GM12878 (cell line): Measurements from ENCODE around the gene MR1. TPM values are rescaled to one million over a fixed set of nuclear protein-coding genes. Genes with fewer than 3 reads are reported as not detected.
A peak's percentile ranks its signal among the peaks of the same experiment; 100 is the strongest.

Source experiments
- ATAC-seq: fragments of 200-7000 bp; cut with Tn5 transposase; 3 replicates; pipeline ENCODE4 v1.9.1; 2020; ENCODE audit warnings: mild to moderate bottlenecking, moderate library complexity
- BruUV-seq: library from RNA; stranded (reverse); fragments of 400-500 nt; replicated peaks from 2 replicates; lab custom pipeline; 2021; lab: Mats Ljungman, UMichigan
- CTCF ChIA-PET: fragments of 300-600 bp; sonication (Branson Sonifier 250); formaldehyde crosslinking; extraction: SDS; loops from one replicate; lab custom pipeline; 2021; ENCODE audit warnings: inconsistent platforms; lab: Yijun Ruan, JAX
- POLR2A ChIA-PET: fragments of 350-600 bp; formaldehyde crosslinking; extraction: SDS; loops from one replicate; lab custom pipeline; 2021; ENCODE audit warnings: inconsistent platforms; lab: Charles Lee
- RAD21 ChIA-PET: fragments of 300-600 bp; sonication (Branson Sonifier 250); formaldehyde crosslinking; loops from one replicate; lab custom pipeline; 2023; ENCODE audit warnings: antibody characterized with exemption; ENCODE audit not compliant: unreplicated experiment; lab: Charles Lee
- SMC1A ChIA-PET: fragments of 300-600 bp; sonication (Branson Sonifier 250); formaldehyde crosslinking; loops from one replicate; lab custom pipeline; 2023; ENCODE audit not compliant: unreplicated experiment, uncharacterized antibody; lab: Charles Lee
- DNase-seq: peaks from one replicate; pipeline ENCODE4 v3.0.0-alpha.2; 2011; ENCODE audit warnings: low read depth, low spot score
- FAIRE-seq: peaks from 3 replicates; lab custom pipeline; 2011; peaks lifted over from hg19 to GRCh38; lab: Jason Lieb, UNC
- H2AFZ ChIP-seq: 2 replicates; pipeline ENCODE4 v1.6.0; 2011; ENCODE audit warnings: low read depth, low read length, control low read depth; ENCODE audit not compliant: control insufficient read depth
- H3K27ac ChIP-seq: 2 replicates; pipeline ENCODE4 v1.5.1; 2011; ENCODE audit warnings: control low read depth; ENCODE audit not compliant: control insufficient read depth, insufficient read depth
- H3K27me3 ChIP-seq, 2 experiments: replicated peaks in 1 of 2; 2 replicates each; pipeline versions ENCODE4 v1.6.0 to v1.6.1; 2011; ENCODE audit warnings: low read length in 1 of 2; ENCODE audit not compliant: control insufficient read depth in 2 of 2, insufficient read depth in 2 of 2
- H3K36me3 ChIP-seq, 2 experiments: 2 replicates each; pipeline ENCODE4 v1.5.1; 2011; ENCODE audit warnings: low read length in 1 of 2; ENCODE audit not compliant: control insufficient read depth in 2 of 2, insufficient read depth in 2 of 2
- H3K4me1 ChIP-seq: 2 replicates; pipeline ENCODE4 v1.6.1; 2011; ENCODE audit warnings: mild to moderate bottlenecking, low read length, moderate library complexity, mixed read lengths; ENCODE audit not compliant: control insufficient read depth, insufficient read depth
- H3K4me2 ChIP-seq: 2 replicates; pipeline ENCODE4 v1.6.0; 2011; ENCODE audit warnings: control low read depth; ENCODE audit not compliant: control insufficient read depth, insufficient read depth
- H3K4me3 ChIP-seq: fragments of 200-600 bp; sonication (generic); 2 replicates; pipeline ENCODE4 v1.5.1; 2016
- H3K79me2 ChIP-seq: 2 replicates; pipeline ENCODE4 v1.6.0; 2011; ENCODE audit warnings: low read length; ENCODE audit not compliant: control insufficient read depth, insufficient read depth
- H3K9ac ChIP-seq: 2 replicates; pipeline ENCODE4 v1.8.0; 2011; ENCODE audit warnings: low read length, control low read depth, mixed read lengths; ENCODE audit not compliant: control insufficient read depth, insufficient read depth
- H3K9me3 ChIP-seq: replicated peaks from 3 replicates; pipeline ENCODE4 v1.5.1; 2011; ENCODE audit warnings: mild to moderate bottlenecking, low read length; ENCODE audit not compliant: control insufficient read depth, insufficient read depth
- H4K20me1 ChIP-seq: 2 replicates; pipeline ENCODE4 v1.6.0; 2011; ENCODE audit not compliant: control insufficient read depth, insufficient read depth
- ATF7 ChIP-seq: fragments of 450-650 bp; IDR thresholded peaks from 2 replicates; pipeline ENCODE4 v1.6.1; 2016; ENCODE audit warnings: low read depth, mild to moderate bottlenecking
- BHLHE40 ChIP-seq, 2 experiments: fragments of 450-650 bp in 1 of 2; IDR thresholded peaks; 2 replicates each; pipeline ENCODE4 v1.6.1; 2011 to 2017; ENCODE audit warnings: low read depth in 2 of 2, borderline replicate concordance in 1 of 2, improper control_type of control experiment in 1 of 2, low read length in 1 of 2, mild to moderate bottlenecking in 1 of 2
- EZH2 ChIP-seq: IDR thresholded peaks from 2 replicates; pipeline ENCODE4 v1.6.1; 2012; ENCODE audit warnings: low read depth, mild to moderate bottlenecking, control low read depth, inconsistent platforms, low read length, borderline replicate concordance; ENCODE audit not compliant: control insufficient read depth
- GATAD2B ChIP-seq: fragments of 450-650 bp; conservative IDR thresholded peaks from 2 replicates; pipeline ENCODE4 v1.6.1; 2017; ENCODE audit warnings: low read depth, mild to moderate bottlenecking, moderate library complexity
- IKZF1 ChIP-seq: fragments of 450-650 bp; conservative IDR thresholded peaks from 2 replicates; pipeline ENCODE4 v1.6.1; 2017; ENCODE audit warnings: antibody characterized with exemption, mild to moderate bottlenecking
- MTA2 ChIP-seq: fragments of 450-650 bp; IDR thresholded peaks from 2 replicates; pipeline ENCODE4 v1.6.1; 2016; ENCODE audit warnings: low read depth, mild to moderate bottlenecking, moderate library complexity
- NKRF ChIP-seq: fragments of 450-650 bp; conservative IDR thresholded peaks from 2 replicates; pipeline ENCODE4 v1.6.1; 2017; ENCODE audit warnings: mild to moderate bottlenecking, moderate library complexity
- POLR2AphosphoS5 ChIP-seq: IDR thresholded peaks from 2 replicates; pipeline ENCODE4 v1.6.1; 2011; ENCODE audit warnings: mild to moderate bottlenecking, low read length, inconsistent platforms
- RUNX3 ChIP-seq: IDR thresholded peaks from 2 replicates; pipeline ENCODE4 v1.6.1; 2012; ENCODE audit warnings: low read length, inconsistent platforms
- USF2 ChIP-seq: IDR thresholded peaks from 2 replicates; pipeline ENCODE4 v1.6.1; 2011; ENCODE audit warnings: low read depth, low read length, improper control_type of control experiment, borderline replicate concordance
- ZBTB40 ChIP-seq: fragments of 450-650 bp; IDR thresholded peaks from 2 replicates; pipeline ENCODE4 v1.6.1; 2016; ENCODE audit warnings: mild to moderate bottlenecking, moderate library complexity, borderline replicate concordance
- ZNF384 ChIP-seq: IDR thresholded peaks from 2 replicates; pipeline ENCODE4 v1.6.1; 2012; ENCODE audit warnings: low read depth, mild to moderate bottlenecking, low read length, improper control_type of control experiment, borderline replicate concordance
- WGBS: methylation state at CpG from one replicate; pipeline ENCODE4 v1.1.6; 2016; ENCODE audit warnings: low lambda C conversion rate; ENCODE audit not compliant: insufficient replicate concordance, insufficient coverage; ENCODE audit errors: missing lambda C conversion rate; 5-methylcytosine and 5-hydroxymethylcytosine counted together
- in situ Hi-C: fragments of 300-500 bp; cut with MboI; formaldehyde crosslinking; loops from 9 replicates; pipeline ENCODE4 v1.14.3; 2018; ENCODE audit warnings: mixed read lengths
- intact Hi-C: fragments of 100-400 bp; cut with micrococcal nuclease; formaldehyde crosslinking; loops from one replicate; pipeline ENCODE4 v1.14.2; 2022; ENCODE audit not compliant: unreplicated experiment
- polyA plus RNA-seq, 11 experiments: library from polyadenylated mRNA; depleted of rRNA in 4 of 11; unstranded in 6 of 11; stranded (reverse) in 5 of 11; fragments of >200 nt; fragmentation: Nextera tagmentation in 4 of 11; fragmentation: Illumina TruSeq in 1 of 11; extraction: Ambion mirVana in 4 of 11; extraction: Trizol in 1 of 11; gene quantifications; 1 replicate in 1 of 11; 2 replicates in 10 of 11; pipeline versions ENCODE4 v1.2.1 to v1.2.3, GENCODE V29; 2011 to 2016; ENCODE audit warnings: inconsistent platforms in 2 of 11, missing spikeins in 2 of 11, low read depth in 1 of 11
- total RNA-seq, 4 experiments: library from RNA; depleted of rRNA in 3 of 4; stranded (reverse); fragments of >200 nt in 3 of 4; fragmentation: Illumina TruSeq in 1 of 4; extraction: Trizol in 1 of 4; gene quantifications; 2 replicates each; pipeline versions ENCODE4 v1.2.1 to v1.2.3, GENCODE V29; 2013 to 2021

Gene MR1
- total and polyA plus RNA-seq, 10 of the 15 experiments (the other 5 are each of a cell fraction or from before 2014, with no cell fraction given): 24.7 to 65.9 (median 30.9) TPM

- TF ChIP-seq ZBTB40: no peak
- TF ChIP-seq ZNF384: no peak
- peak in 1 of 2 experiments; percentile 28; a peak in 2 of 4 replicates for TF ChIP-seq BHLHE40 (IDR thresholded peaks at IDR 0.05; ENCODE audit: borderline replicate concordance in 1 of 2, low read depth in 2 of 2, low read length in 1 of 2)
- TF ChIP-seq ATF7: no peak
Measured at GRCh38 chr1:181095260-181095659, 61.5 kb downstream of the MR1 start (continued).

DNA sequence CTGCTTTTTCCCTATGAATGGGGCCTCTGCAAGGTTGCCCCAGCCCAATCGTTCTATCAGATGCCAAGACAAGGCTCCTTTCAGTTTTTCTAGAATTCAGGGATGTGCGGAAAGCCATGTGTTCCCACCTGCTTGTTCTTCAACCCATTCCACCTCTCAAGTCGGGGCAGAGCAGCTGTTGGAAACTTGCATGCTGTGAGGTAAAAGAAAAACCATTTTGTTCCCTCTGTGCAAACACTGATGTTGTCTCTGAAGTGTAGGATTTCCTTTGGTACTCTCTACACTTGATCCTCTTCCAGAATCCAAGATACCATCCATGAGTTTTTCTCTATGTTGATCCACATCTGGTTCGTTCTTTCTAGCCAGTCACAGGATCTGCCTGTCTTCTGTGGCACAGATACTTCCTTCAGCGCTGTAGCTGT is 62.0 kb downstream of the MR1 start:
- Histone ChIP-seq H3K27ac (no peak overlapping the region; the same call in 1 of the 2 replicates), H3K9me3 (no peaks in the 10 kb centered on the region), H3K4me3 (no peak overlapping the region), H3K36me3 (peaks cover 0 to 15% of the 10 kb centered on the region in 2 experiments; a peak in 3 of 4 replicates), H4K20me1 (peaks cover 5% of the 10 kb centered on the region; the same call in 1 of the 2 replicates), H3K9ac (no peak overlapping the region), H3K4me1 (peaks cover 51% of the 10 kb centered on the region), H3K27me3 (no peaks in the 10 kb centered on the region), H2AFZ (no peak overlapping the region), H3K4me2 (no peak overlapping the region), H3K79me2 (peaks cover 36% of the 10 kb centered on the region)
- WGBS: 92% methylated on average over 5 of the region's 5 CpGs
- ChIA-PET POLR2A (interaction anchor here (0.6 to 16.3 kb wide), 7 partner anchors 9 to 175 kb away, joined by 3 to 256 read pairs (median 4); no protein-coding TSS in a partner anchor), RAD21 (interaction anchor here (0.6 to 26.9 kb wide), 5 partner anchors 8 to 74 kb away, joined by 3 to 966 read pairs (median 4); no protein-coding TSS in a partner anchor), CTCF (interaction anchor here (2.0 to 38.4 kb wide), 2 partner anchors 45 to 58 kb away, joined by 6 to 1067 read pairs; no protein-coding TSS in a partner anchor), SMC1A (interaction anchor here (3.9 to 39.2 kb wide), 2 partner anchors 8 to 45 kb away, joined by 16 to 1399 read pairs; partner anchors contain the start of gene IER5)
- no peak for DNase-seq
- FAIRE-seq: no peak
- in situ Hi-C loops (no loop called here), intact Hi-C loops (no loop called here)
- ATAC-seq: no peak
- TF ChIP-seq USF2 (no peak), IKZF1 (no peak; the same call in 1 of the 2 replicates), MTA2 (no peak), RUNX3 (no peak), GATAD2B (no peak), NKRF (no peak), EZH2 (no peak), POLR2AphosphoS5 (peak; percentile 14)
- no TSS peak for BruUV-seq
